Heart right ventricle (tissue), 16 donors: ENCODE data around the gene CFAP161. TPM values are rescaled to one million over a fixed set of nuclear protein-coding genes. Genes with fewer than 3 reads are reported as not detected.
A peak's percentile ranks its signal among the peaks of the same experiment; 100 is the strongest.

Experiments
- ATAC-seq, 8 donors: fragments of 200-7000 bp; cut with Tn5 transposase; one replicate each; pipeline ENCODE4 v1.9.1; 2020; ENCODE audit warnings: mild to moderate bottlenecking in 8 of 8, moderate library complexity in 8 of 8, moderate number of reproducible peaks in 1 of 8
- DNase-seq, 2 donors: peaks; one replicate each; pipeline ENCODE4 v3.0.0-alpha.2; 2020
- H3K27ac ChIP-seq, 10 donors: fragments of 200-600 bp; sonication (generic) in 2 of 10; one replicate each; pipeline versions ENCODE4 v1.5.0 to v1.8.0; 2020 to 2022; ENCODE audit warnings: mild to moderate bottlenecking in 3 of 10
- H3K27me3 ChIP-seq, 7 donors: fragments of 200-600 bp; one replicate each; pipeline ENCODE4 v1.8.0; 2021 to 2022; ENCODE audit warnings: mild to moderate bottlenecking in 2 of 7
- H3K36me3 ChIP-seq, 9 donors: fragments of 200-600 bp; sonication (generic) in 1 of 9; one replicate each; pipeline versions ENCODE4 v1.5.0 to v1.8.0; 2020 to 2022; ENCODE audit warnings: mild to moderate bottlenecking in 2 of 9
- H3K4me1 ChIP-seq, 9 donors: fragments of 200-600 bp; sonication (generic) in 1 of 9; one replicate each; pipeline versions ENCODE4 v1.5.0 to v1.8.0; 2020 to 2022; ENCODE audit warnings: mild to moderate bottlenecking in 4 of 9
- H3K4me3 ChIP-seq, 10 donors: fragments of 200-600 bp; sonication (generic) in 2 of 10; one replicate each; pipeline versions ENCODE4 v1.5.0 to v1.8.0; 2020 to 2022; ENCODE audit warnings: mild to moderate bottlenecking in 7 of 10, moderate library complexity in 2 of 10
- H3K9me3 ChIP-seq, 11 donors: fragments of 200-600 bp in 10 of 11; sonication (generic) in 2 of 11; one replicate each; pipeline versions ENCODE4 v1.5.0 to v1.8.0; 2013 to 2022; ENCODE audit warnings: mild to moderate bottlenecking in 2 of 11, control low read depth in 1 of 11, moderate library complexity in 1 of 11
- WGBS, 2 donors: extraction: QIAGEN DNeasy Blood & Tissue Kit; methylation state at CpG; one replicate each; pipeline ENCODE4 v1.1.7; 2013; ENCODE audit warnings: inconsistent platforms in 1 of 2; 5-methylcytosine and 5-hydroxymethylcytosine counted together
- intact Hi-C, 10 donors: fragments of 100-400 bp; cut with DNase I; formaldehyde crosslinking; loops; one replicate each; pipeline versions ENCODE4 v1.11.1 to v1.14.2; 2022
- polyA plus RNA-seq, 2 donors: library from polyadenylated mRNA; stranded (reverse); fragments of 200-250 nt; gene quantifications; one replicate each; pipeline ENCODE4 v1.2.3, GENCODE V29; 2013
- total RNA-seq, 10 donors: library from RNA; stranded (reverse); fragmentation: NEBNext Ultra II Directional in 3 of 10; extraction: Animal tissue kit (Norgen Biotek cat#: 25700) in 3 of 10; gene quantifications; one replicate each; pipeline versions ENCODE4 v1.2.1 to v1.2.4, GENCODE V29; 2021 to 2023
- TF ChIP-seq, protein P1 (sequence below), 9 donors: fragments of 200-600 bp; sonication (generic) in 2 of 9; IDR thresholded peaks; one replicate each; pipeline versions ENCODE4 v1.5.0 to v1.8.0; 2021 to 2022; ENCODE audit warnings: antibody characterized with exemption in 9 of 9, mild to moderate bottlenecking in 5 of 9, moderate library complexity in 1 of 9
- donor health status: Arrhythmogenic right ventricular cardiomyopathy.
- donor health status: ischemic (EF 13 %, LVEDD 7.1; RV severe dilation, severe dysfunction).
- donor health status: healthy with polysubstance abuse.
- donor health status: DM: no; HTN: yes; CAD: no.
- donor health status: DM: no; HTN: no; CAD: no.
- donor health status: ischemic (EF 25% LVEDD 6.9; RV normal size, moderate dysfunction).
- donor health status: ischemic (EF 25% LVEDD 5.7; RV mildly dilated, moderate dysfunction).
- donor health status: healthy.
- donor health status: DM: yes; HTN: yes; CAD: no.
- donor health status: Ischemic cardiomyopathy.
- donor health status: ischemic (EF 35%, LVEDD 5.7; RV mildly dilated, moderate dysfunction).
- donor health status: nonischemic (EF 11% LVEDD 7.7; RV severe dilation, severe dysfunction).
- donor health status: DM: yes; HTN: yes; CAD: no.
- donor health status: PGD.
- donor health status: ischemic (EF 29% LVEDD 5.4; RV normal size, mild dysfunction).
- donor health status: nonischemic (EF 23%, LVEDD 6.1; RV moderate dilation, normal function).

Gene CFAP161
- total and polyA plus RNA-seq, 12 donors: 0.28 to 1.2 (median 0.83) TPM

- peaks cover 2 to 56% (median 10%) of the 10 kb centered on the region in 9 donors for H3K4me1 ChIP-seq
- H3K27me3 ChIP-seq: no peaks in the 10 kb centered on the region
- H3K27ac ChIP-seq: peak overlapping the region in 6 of 10 donors; percentile 23 to 87 (median 84)
- WGBS, 2 donors: 56 to 68% methylated on average over 2 of the region's 2 CpGs
- H3K36me3 ChIP-seq: no peaks in the 10 kb centered on the region
- ATAC-seq (peak in 7 of 8 donors; percentile 6 to 45 (median 27)), DNase-seq (peak; percentile 24 to 25)
- TF ChIP-seq, protein P1, sequence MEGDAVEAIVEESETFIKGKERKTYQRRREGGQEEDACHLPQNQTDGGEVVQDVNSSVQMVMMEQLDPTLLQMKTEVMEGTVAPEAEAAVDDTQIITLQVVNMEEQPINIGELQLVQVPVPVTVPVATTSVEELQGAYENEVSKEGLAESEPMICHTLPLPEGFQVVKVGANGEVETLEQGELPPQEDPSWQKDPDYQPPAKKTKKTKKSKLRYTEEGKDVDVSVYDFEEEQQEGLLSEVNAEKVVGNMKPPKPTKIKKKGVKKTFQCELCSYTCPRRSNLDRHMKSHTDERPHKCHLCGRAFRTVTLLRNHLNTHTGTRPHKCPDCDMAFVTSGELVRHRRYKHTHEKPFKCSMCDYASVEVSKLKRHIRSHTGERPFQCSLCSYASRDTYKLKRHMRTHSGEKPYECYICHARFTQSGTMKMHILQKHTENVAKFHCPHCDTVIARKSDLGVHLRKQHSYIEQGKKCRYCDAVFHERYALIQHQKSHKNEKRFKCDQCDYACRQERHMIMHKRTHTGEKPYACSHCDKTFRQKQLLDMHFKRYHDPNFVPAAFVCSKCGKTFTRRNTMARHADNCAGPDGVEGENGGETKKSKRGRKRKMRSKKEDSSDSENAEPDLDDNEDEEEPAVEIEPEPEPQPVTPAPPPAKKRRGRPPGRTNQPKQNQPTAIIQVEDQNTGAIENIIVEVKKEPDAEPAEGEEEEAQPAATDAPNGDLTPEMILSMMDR (IDR thresholded peaks at IDR 0.05): no peak
- intact Hi-C loops: no loop called here
- H3K4me3 ChIP-seq: no peak overlapping the region
- no peaks in the 10 kb centered on the region for H3K9me3 ChIP-seq
These were observed 40.2 kb downstream of the CFAP161 start for GRCh38 chr15:81174125-81174791.

DNA sequence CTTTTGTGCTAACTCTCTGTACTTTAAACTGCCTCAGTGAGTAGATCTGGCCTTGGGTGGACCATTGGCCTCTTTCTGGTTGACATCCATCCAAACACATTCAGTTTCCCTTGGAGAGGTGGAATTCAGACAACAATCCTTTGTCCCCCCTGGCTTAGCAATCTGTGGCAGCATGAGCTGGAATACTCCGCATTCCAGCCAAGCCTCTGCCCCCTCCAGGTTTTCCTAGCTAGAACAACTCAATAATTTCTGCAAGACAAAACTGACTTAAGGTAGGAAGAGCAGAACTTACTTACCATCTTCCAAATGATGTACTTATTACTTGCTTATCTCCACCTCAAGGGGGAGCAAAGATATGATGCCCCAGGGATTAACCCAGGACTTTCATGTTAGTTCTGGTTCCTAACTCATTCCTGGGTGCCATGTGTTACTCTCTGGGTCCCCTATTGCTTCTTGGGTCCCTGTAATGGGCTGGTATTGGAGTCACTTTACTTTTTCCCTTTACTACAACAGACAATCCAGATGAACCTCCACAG is 40.8 kb downstream of the CFAP161 start:
- no peak for ATAC-seq
- TF ChIP-seq, protein P1 (IDR thresholded peaks at IDR 0.05): no peak
- peaks cover 2 to 56% (median 10%) of the 10 kb centered on the region in 9 donors for H3K4me1 ChIP-seq
- 79 to 100% methylated on average over 1 of the region's 1 CpG for WGBS, 2 donors
- H3K36me3 ChIP-seq: no peaks in the 10 kb centered on the region
- H3K9me3 ChIP-seq: no peaks in the 10 kb centered on the region
- no peaks in the 10 kb centered on the region for H3K27me3 ChIP-seq
- no peak overlapping the region for H3K4me3 ChIP-seq
- peak overlapping the region in 6 of 10 donors; percentile 23 to 87 (median 84) for H3K27ac ChIP-seq
- intact Hi-C loops: no loop called here
- DNase-seq: no peak

GRCh38 chr15:81175496-81175895 is 41.4 kb downstream of the CFAP161 start:
- no peak overlapping the region for H3K4me3 ChIP-seq
- peak overlapping the region in 7 of 10 donors; percentile 77 to 87 (median 85) for H3K27ac ChIP-seq
- H3K36me3 ChIP-seq: no peaks in the 10 kb centered on the region
- WGBS, 2 donors: 56 to 100% methylated on average over 1 of the region's 1 CpG
- ATAC-seq: no peak
- H3K4me1 ChIP-seq: peaks cover 2 to 54% (median 10%) of the 10 kb centered on the region in 9 donors
- TF ChIP-seq, protein P1 (IDR thresholded peaks at IDR 0.05): no peak
- intact Hi-C loops: no loop called here
- DNase-seq: no peak
- no peaks in the 10 kb centered on the region for H3K27me3 ChIP-seq
- H3K9me3 ChIP-seq: no peaks in the 10 kb centered on the region

- Histone ChIP-seq H3K9me3 (no peaks in the 10 kb centered on the region), H3K27ac (peak overlapping the region; percentile 24 to 87 (median 82)), H3K36me3 (no peaks in the 10 kb centered on the region), H3K4me3 (no peak overlapping the region), H3K4me1 (peaks cover 2 to 45% (median 10%) of the 10 kb centered on the region in 9 donors), H3K27me3 (peaks cover 0 to 7% (median 3%) of the 10 kb centered on the region in 7 donors)
- DNase-seq (peak; percentile 66 to 86), ATAC-seq (peak; percentile 83 to 93 (median 89))
- TF ChIP-seq, protein P1 (IDR thresholded peaks at IDR 0.05): peak in 7 of 9 donors; percentile 6 to 55 (median 26)
- 57 to 63% methylated on average over 16 of the region's 16 CpGs for WGBS, 2 donors
- intact Hi-C loops: loop anchor here in 1 of 10 donors (2.0 kb wide), 1 partner anchor 16 kb away; no protein-coding TSS in a partner anchor
These were observed 42.3 kb downstream of the CFAP161 start for GRCh38 chr15:81176291-81176893.
